Endodermal cell (in vitro differentiated cells): ENCODE results near the gene EN1. TPM values are rescaled to one million over a fixed set of nuclear protein-coding genes. Genes with fewer than 3 reads are reported as not detected.

Experiments
- DNase-seq: peaks from one replicate; pipeline ENCODE4 v3.0.0-alpha.2; 2017
- H3K27ac ChIP-seq: 2 replicates; pipeline ENCODE4 v1.5.1; 2013; ENCODE audit warnings: mild to moderate bottlenecking, low read depth, low read length, moderate library complexity
- H3K27me3 ChIP-seq: 2 replicates; pipeline ENCODE4 v1.6.1; 2013; ENCODE audit warnings: mild to moderate bottlenecking, low read length, moderate library complexity; ENCODE audit not compliant: insufficient read depth, control insufficient read depth, poor library complexity, severe bottlenecking
- H3K36me3 ChIP-seq: 2 replicates; pipeline ENCODE4 v1.7.0; 2013; ENCODE audit warnings: mild to moderate bottlenecking, low read length, moderate library complexity; ENCODE audit not compliant: control insufficient read depth, insufficient read depth
- H3K4me1 ChIP-seq: one replicate; pipeline ENCODE4 v1.7.0; 2013; ENCODE audit warnings: low read length; ENCODE audit not compliant: control insufficient read depth, insufficient read depth
- H3K4me3 ChIP-seq: 2 replicates; pipeline ENCODE4 v1.5.1; 2013; ENCODE audit warnings: mild to moderate bottlenecking, low read length, moderate library complexity
- H3K9ac ChIP-seq: 2 replicates; pipeline ENCODE4 v1.6.1; 2013; ENCODE audit warnings: mild to moderate bottlenecking, low read length, moderate library complexity; ENCODE audit not compliant: poor library complexity, severe bottlenecking; ENCODE audit errors: extremely low read depth
- H3K9me3 ChIP-seq: 2 replicates; pipeline ENCODE4 v1.6.1; 2013; ENCODE audit warnings: mild to moderate bottlenecking, low read length, moderate library complexity; ENCODE audit not compliant: control insufficient read depth
- H3K27ac Mint-ChIP-seq: 2 replicates; pipeline ENCODE4 v1.8.0; 2020; ENCODE audit warnings: mixed read lengths
- H3K27me3 Mint-ChIP-seq: 2 replicates; pipeline ENCODE4 v1.8.0; 2021; ENCODE audit warnings: mild to moderate bottlenecking, mixed read lengths; ENCODE audit not compliant: insufficient read depth
- H3K36me3 Mint-ChIP-seq: 2 replicates; pipeline ENCODE4 v1.8.0; 2020; ENCODE audit warnings: low read depth, mixed read lengths
- H3K4me1 Mint-ChIP-seq: 2 replicates; pipeline ENCODE4 v1.8.0; 2020; ENCODE audit warnings: mixed read lengths
- H3K4me3 Mint-ChIP-seq: 2 replicates; pipeline ENCODE4 v1.8.0; 2020; ENCODE audit warnings: mild to moderate bottlenecking, moderate library complexity, mixed read lengths
- H3K9me3 Mint-ChIP-seq: 2 replicates; pipeline ENCODE4 v1.8.0; 2020; ENCODE audit warnings: mild to moderate bottlenecking, mixed read lengths
- CTCF ChIP-seq: fragments of 200-600 bp; sonication (generic); conservative IDR thresholded peaks from 2 replicates; pipeline ENCODE4 v1.5.0; 2021; ENCODE audit warnings: antibody characterized with exemption, mild to moderate bottlenecking
- WGBS, 2 experiments: methylation state at CpG; one replicate each; pipeline versions ENCODE4 v1.1.5 to v1.1.7; 2013; ENCODE audit warnings: missing lambda C conversion rate in 2 of 2, mixed read lengths in 1 of 2; ENCODE audit not compliant: insufficient coverage in 1 of 2, insufficient read length in 1 of 2; 5-methylcytosine and 5-hydroxymethylcytosine counted together
- total RNA-seq, 2 donors: library from RNA; stranded (reverse); fragmentation: NEBNext Ultra II Directional in 1 of 2; extraction: Animal tissue kit (Norgen Biotek cat#: 25700) in 1 of 2; gene quantifications; 2 replicates in 1 of 2; 3 replicates in 1 of 2; pipeline ENCODE4 v1.2.1, GENCODE V29; 2021

EN1 gene
- total RNA-seq, 2 donors from 2014 or later, result not detected

DNA sequence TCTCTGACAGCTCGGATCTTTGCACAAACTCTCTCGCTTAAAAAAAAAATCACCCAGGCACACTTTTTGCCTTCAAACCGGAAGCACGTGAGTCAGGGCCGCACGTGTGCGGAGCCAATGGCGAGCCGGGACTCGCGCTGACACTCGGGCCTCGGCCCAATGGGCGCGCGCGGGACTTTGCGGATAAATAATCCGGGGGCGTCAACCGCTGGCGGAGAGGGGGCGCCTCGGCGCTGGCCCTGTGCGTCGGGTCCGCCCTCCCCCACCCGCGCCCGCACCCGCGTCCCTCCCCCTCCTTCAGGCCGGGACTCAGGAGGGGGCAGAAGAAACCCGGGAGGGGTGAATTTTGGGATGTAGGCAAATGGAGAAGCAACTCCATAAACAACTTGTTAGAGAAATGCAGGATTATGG is 319 bp upstream of the EN1 start:
- Mint-ChIP-seq H3K36me3 (no peaks in the 10 kb centered on the region), H3K27ac (no peak overlapping the region), H3K27me3 (peaks cover 96% of the 10 kb centered on the region), H3K4me3 (peak overlapping the region; percentile 34), H3K9me3 (no peaks in the 10 kb centered on the region), H3K4me1 (peaks cover 39% of the 10 kb centered on the region)
- Histone ChIP-seq H3K27ac (no peak overlapping the region), H3K9me3 (no peaks in the 10 kb centered on the region), H3K9ac (no peak overlapping the region), H3K4me1 (peaks cover 10% of the 10 kb centered on the region), H3K27me3 (peaks cover 98% of the 10 kb centered on the region), H3K4me3 (peak overlapping the region; percentile 12), H3K36me3 (no peaks in the 10 kb centered on the region)
- DNase-seq, result peak; percentile 91
- WGBS, 2 experiments, result 0% methylated on average over 1 to 30 of the region's 35 CpGs
- TF ChIP-seq CTCF, result no peak

GRCh38 chr2:118846442-118846952 is 951 bp downstream of the EN1 start:
- no peak overlapping the region for H3K4me3 Mint-ChIP-seq
- DNase-seq, result peak; percentile 76

DNA sequence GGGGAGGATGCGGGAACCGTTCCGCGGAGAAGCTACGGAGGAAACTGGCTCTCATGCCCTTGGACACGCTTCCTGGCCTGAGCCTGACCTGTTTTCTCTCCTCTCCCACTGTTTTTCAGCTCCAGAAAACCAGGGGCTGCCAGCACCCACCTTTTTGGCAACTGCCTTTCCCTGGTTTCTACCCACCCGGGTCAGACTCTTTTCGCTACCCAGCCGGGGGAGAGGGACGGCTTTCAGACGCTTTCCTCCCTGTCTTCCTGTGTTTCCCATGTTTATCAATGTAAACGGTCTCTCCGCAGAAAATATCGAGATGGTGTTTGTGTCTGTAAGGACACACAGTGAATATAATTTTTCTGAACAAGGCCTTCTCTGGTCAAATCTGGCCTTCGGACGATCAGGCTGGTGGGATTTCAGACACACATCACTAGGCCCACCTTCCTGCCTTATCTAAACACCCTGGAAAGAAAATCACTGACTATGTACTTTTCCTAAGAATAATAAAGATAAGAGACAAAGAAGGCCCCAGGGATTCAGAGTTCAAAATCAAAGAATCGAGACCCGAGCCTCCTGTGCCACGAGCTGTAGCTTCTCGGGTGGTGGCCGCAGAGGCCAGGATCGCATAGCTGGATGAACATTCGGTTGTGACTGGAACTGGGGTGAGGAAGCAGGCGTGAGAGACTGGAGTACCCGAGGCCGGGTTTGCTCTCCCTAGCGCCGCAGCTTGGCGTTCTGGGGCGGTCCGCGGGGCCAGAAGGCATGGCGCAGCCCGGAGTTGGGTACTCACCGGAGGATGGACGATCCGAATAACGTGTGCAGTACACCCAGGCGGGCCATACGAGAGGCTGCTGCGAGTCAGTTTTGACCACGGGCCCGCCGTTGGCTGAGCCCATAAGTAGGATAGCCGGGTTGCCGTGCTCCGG is 1.7 kb downstream of the EN1 start:
- peaks cover 98% of the 10 kb centered on the region for H3K27me3 ChIP-seq
- 2 to 3% methylated on average over 23 to 47 of the region's 47 CpGs for WGBS, 2 experiments
- no peaks in the 10 kb centered on the region for H3K9me3 Mint-ChIP-seq
- TF ChIP-seq CTCF, result no peak
- no peaks in the 10 kb centered on the region for H3K36me3 Mint-ChIP-seq
- DNase-seq, result peak; percentile 65
- no peak overlapping the region for H3K9ac ChIP-seq
- H3K27ac Mint-ChIP-seq, result no peak overlapping the region
- no peak overlapping the region for H3K27ac ChIP-seq
- peak overlapping the region; percentile 19 for H3K4me3 ChIP-seq
- peak overlapping the region; percentile 31 for H3K4me3 Mint-ChIP-seq
- peaks cover 96% of the 10 kb centered on the region for H3K27me3 Mint-ChIP-seq
- H3K9me3 ChIP-seq, result no peaks in the 10 kb centered on the region
- H3K4me1 Mint-ChIP-seq, result peaks cover 37% of the 10 kb centered on the region
- no peaks in the 10 kb centered on the region for H3K36me3 ChIP-seq
- peaks cover 10% of the 10 kb centered on the region for H3K4me1 ChIP-seq

More at GRCh38 chr2:118846442-118846952, 951 bp downstream of the EN1 start:
- H3K27ac Mint-ChIP-seq, result no peak overlapping the region
- 1% methylated on average over 62 of the region's 63 CpGs; no CpG with 5 or more reads in 1 of the 2 experiments for WGBS, 2 experiments
- Histone ChIP-seq H3K4me1 (peaks cover 10% of the 10 kb centered on the region), H3K9me3 (no peaks in the 10 kb centered on the region), H3K4me3 (no peak overlapping the region), H3K36me3 (no peaks in the 10 kb centered on the region), H3K27me3 (peaks cover 98% of the 10 kb centered on the region), H3K27ac (no peak overlapping the region), H3K9ac (no peak overlapping the region)
- peaks cover 42% of the 10 kb centered on the region for H3K4me1 Mint-ChIP-seq
- no peaks in the 10 kb centered on the region for H3K36me3 Mint-ChIP-seq
- peaks cover 96% of the 10 kb centered on the region for H3K27me3 Mint-ChIP-seq
- TF ChIP-seq CTCF, result peak; percentile 26
- no peaks in the 10 kb centered on the region for H3K9me3 Mint-ChIP-seq
